Astrocyte (in vitro differentiated cells and primary cell): ENCODE data around the gene CSGALNACT2.

Source experiments
- EZH2 ChIP-seq: IDR thresholded peaks from 2 replicates; pipeline ENCODE4 v1.6.1; 2012; ENCODE audit warnings: mild to moderate bottlenecking, low read length, inconsistent platforms; ENCODE audit not compliant: insufficient read depth
- TF ChIP-seq, protein P1 (sequence below): IDR thresholded peaks from 2 replicates; pipeline ENCODE4 v1.5.1; 2011; ENCODE audit warnings: low read depth, mild to moderate bottlenecking, inconsistent platforms, low read length, moderate library complexity; ENCODE audit not compliant: insufficient read depth

- TF ChIP-seq, protein P1, sequence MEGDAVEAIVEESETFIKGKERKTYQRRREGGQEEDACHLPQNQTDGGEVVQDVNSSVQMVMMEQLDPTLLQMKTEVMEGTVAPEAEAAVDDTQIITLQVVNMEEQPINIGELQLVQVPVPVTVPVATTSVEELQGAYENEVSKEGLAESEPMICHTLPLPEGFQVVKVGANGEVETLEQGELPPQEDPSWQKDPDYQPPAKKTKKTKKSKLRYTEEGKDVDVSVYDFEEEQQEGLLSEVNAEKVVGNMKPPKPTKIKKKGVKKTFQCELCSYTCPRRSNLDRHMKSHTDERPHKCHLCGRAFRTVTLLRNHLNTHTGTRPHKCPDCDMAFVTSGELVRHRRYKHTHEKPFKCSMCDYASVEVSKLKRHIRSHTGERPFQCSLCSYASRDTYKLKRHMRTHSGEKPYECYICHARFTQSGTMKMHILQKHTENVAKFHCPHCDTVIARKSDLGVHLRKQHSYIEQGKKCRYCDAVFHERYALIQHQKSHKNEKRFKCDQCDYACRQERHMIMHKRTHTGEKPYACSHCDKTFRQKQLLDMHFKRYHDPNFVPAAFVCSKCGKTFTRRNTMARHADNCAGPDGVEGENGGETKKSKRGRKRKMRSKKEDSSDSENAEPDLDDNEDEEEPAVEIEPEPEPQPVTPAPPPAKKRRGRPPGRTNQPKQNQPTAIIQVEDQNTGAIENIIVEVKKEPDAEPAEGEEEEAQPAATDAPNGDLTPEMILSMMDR = no peak
- no peak for TF ChIP-seq EZH2
Measured at GRCh38 chr10:43105956-43106229, 32.4 kb upstream of the CSGALNACT2 start.
